ENCODE results near the gene CACNG8.

DNA sequence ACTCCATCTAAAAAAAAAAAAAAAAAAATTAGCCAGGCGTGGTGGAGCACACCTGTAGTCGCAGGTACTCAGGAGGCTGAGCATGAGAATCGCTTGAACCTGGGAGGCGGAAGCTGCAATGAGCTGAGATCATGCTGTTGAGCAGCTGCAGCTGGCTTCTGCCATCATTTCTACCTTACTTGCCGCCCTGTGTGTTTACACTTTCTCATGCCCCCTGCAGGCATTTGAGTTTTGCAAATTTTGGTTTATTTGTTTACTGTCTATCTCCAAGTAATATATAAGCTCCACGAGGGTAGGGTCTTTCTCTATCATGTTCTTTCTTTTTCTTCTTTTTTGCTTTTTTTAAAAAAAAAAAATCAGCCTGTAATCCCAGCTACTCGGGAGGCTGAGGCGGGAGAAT, 46.7 kb downstream of the CACNG8 start:
- TF ChIP-seq, protein P1, sequence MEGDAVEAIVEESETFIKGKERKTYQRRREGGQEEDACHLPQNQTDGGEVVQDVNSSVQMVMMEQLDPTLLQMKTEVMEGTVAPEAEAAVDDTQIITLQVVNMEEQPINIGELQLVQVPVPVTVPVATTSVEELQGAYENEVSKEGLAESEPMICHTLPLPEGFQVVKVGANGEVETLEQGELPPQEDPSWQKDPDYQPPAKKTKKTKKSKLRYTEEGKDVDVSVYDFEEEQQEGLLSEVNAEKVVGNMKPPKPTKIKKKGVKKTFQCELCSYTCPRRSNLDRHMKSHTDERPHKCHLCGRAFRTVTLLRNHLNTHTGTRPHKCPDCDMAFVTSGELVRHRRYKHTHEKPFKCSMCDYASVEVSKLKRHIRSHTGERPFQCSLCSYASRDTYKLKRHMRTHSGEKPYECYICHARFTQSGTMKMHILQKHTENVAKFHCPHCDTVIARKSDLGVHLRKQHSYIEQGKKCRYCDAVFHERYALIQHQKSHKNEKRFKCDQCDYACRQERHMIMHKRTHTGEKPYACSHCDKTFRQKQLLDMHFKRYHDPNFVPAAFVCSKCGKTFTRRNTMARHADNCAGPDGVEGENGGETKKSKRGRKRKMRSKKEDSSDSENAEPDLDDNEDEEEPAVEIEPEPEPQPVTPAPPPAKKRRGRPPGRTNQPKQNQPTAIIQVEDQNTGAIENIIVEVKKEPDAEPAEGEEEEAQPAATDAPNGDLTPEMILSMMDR (IDR thresholded peaks at IDR 0.05), result no peak
- TF ChIP-seq POLR2A (IDR thresholded peaks at IDR 0.05), result no peak

Measured in thyroid gland (tissue), 4 donors.